ENCODE measurements around the gene SERPINA9. TPM values are rescaled to one million over a fixed set of nuclear protein-coding genes. Genes with fewer than 3 reads are reported as not detected.

The SERPINA9 gene
- total and polyA plus RNA-seq, 2 experiments from 2014 or later, result not detected

DNA sequence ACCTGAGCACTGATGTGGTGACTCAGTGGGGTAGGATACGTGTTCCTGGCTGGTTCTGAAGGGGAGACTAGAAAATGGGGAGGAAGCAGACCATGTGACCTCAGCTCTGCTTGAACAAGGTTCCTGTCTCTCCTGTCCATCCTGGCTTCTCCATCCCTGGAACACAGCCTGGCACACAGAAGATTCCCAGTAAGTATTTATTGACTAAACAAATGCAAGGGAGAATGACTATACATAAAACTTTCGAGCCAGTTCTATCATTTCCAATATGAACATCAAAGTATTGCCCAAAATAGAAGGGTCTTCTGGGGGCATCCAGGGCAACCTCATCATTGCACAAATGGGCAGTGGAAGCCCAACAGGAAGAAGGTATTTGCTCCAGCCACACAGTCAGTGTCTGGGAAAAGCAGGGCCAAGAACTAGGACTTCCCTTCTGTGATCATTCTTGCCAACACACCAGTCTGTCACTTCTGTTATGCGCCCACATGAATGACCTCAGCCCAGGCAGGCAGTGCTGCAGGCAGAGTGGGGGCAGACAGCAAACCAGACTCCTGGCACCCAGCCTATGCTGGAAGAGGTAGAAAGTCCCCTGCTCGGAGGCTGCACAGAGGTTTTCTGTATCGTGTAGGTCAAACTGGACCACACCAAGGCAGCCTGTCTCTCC, 5.6 kb upstream of the SERPINA9 start:
- Histone ChIP-seq H3K27me3 (no peaks in the 10 kb centered on the region), H3K27ac (no peak overlapping the region), H3K4me1 (ENCODE audit: low read depth) (no peaks in the 10 kb centered on the region), H3K36me3 (no peaks in the 10 kb centered on the region), H3K4me3 (no peak overlapping the region), H3K9me3 (ENCODE audit: low read depth) (no peaks in the 10 kb centered on the region)
- TF ChIP-seq, protein P1, sequence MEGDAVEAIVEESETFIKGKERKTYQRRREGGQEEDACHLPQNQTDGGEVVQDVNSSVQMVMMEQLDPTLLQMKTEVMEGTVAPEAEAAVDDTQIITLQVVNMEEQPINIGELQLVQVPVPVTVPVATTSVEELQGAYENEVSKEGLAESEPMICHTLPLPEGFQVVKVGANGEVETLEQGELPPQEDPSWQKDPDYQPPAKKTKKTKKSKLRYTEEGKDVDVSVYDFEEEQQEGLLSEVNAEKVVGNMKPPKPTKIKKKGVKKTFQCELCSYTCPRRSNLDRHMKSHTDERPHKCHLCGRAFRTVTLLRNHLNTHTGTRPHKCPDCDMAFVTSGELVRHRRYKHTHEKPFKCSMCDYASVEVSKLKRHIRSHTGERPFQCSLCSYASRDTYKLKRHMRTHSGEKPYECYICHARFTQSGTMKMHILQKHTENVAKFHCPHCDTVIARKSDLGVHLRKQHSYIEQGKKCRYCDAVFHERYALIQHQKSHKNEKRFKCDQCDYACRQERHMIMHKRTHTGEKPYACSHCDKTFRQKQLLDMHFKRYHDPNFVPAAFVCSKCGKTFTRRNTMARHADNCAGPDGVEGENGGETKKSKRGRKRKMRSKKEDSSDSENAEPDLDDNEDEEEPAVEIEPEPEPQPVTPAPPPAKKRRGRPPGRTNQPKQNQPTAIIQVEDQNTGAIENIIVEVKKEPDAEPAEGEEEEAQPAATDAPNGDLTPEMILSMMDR (IDR thresholded peaks at IDR 0.05; ENCODE audit: low read depth, low read length), result no peak
- DNase-seq (ENCODE audit: low read depth in 1 of 2, low spot score in 1 of 2), result peak in 1 of 2 donors; percentile 6

DNA sequence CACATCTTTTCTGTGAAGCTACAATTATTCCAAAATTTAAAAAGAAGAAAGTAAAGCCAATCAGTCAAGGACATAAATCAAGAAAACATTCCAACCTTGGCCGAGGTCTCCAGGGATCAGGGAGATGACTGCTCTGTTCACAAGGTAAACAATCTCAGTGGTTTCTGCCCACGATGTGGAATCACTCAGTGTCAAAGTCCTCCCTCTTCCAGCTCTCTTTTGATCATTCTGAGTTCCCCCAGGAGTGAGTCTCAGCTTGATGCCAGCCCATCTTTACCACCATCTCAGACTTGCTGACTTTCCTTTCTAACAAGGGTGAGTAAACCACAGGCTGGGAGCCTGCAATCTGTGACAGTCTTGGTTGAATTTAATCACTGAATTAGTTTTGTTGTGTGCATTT, 4.8 kb upstream of the SERPINA9 start:
- H3K36me3 ChIP-seq, result no peaks in the 10 kb centered on the region
- no peaks in the 10 kb centered on the region for H3K4me1 ChIP-seq (ENCODE audit: low read depth)
- no peak for DNase-seq (ENCODE audit: low read depth in 1 of 2, low spot score in 1 of 2)
- no peak overlapping the region for H3K27ac ChIP-seq
- no peak overlapping the region for H3K4me3 ChIP-seq
- H3K9me3 ChIP-seq (ENCODE audit: low read depth), result no peaks in the 10 kb centered on the region
- H3K27me3 ChIP-seq, result no peaks in the 10 kb centered on the region
- TF ChIP-seq, protein P1 (IDR thresholded peaks at IDR 0.05; ENCODE audit: low read depth, low read length), result no peak

DNA sequence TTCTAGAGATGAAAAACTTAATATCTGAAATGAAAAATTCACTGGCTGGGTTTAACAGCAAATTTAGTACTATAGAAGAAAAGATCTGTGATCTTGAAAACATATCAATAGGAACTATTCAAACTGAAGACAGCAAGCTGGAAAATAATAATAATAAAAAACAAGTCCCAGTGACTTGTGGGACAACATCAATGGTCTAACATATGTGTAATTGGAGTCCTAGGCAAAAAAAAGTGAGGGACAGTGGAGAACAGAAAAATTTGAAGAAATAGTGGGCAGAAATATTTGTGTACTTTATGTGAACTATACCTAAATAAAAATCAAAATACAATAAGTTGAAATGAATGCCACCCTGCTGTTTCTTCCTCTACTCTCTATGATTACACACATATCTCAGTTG, 2.4 kb upstream of the SERPINA9 start:
- no peak for DNase-seq (ENCODE audit: low read depth in 1 of 2, low spot score in 1 of 2)
- Histone ChIP-seq H3K9me3 (ENCODE audit: low read depth) (no peaks in the 10 kb centered on the region), H3K36me3 (no peaks in the 10 kb centered on the region), H3K4me3 (no peak overlapping the region), H3K27ac (no peak overlapping the region), H3K27me3 (no peaks in the 10 kb centered on the region), H3K4me1 (ENCODE audit: low read depth) (no peaks in the 10 kb centered on the region)
- TF ChIP-seq, protein P1 (IDR thresholded peaks at IDR 0.05; ENCODE audit: low read depth, low read length), result no peak

DNA sequence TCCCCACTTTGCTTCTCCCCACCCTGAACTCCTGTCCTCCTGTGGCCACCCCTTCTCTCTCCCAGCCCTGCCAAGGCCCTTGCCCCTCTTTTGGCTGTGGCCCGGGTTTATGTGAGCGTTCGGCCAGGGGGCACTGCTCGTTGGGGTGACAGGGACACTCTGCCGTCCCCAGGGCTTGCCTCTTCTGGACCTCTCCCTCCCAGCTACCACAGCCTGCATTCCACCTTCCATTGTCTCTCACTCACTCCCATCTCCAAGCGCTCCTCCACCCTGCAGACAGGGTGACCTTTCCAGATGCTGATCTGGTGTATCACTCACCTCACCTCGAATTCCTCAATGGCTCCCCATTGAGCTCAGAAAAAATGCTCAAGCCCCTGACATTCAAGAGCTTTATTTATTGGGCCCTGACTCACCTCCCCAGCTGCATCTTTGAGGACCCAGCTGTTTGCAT, 1.4 kb downstream of the SERPINA9 start:
- no peaks in the 10 kb centered on the region for H3K27me3 ChIP-seq
- TF ChIP-seq, protein P1 (IDR thresholded peaks at IDR 0.05; ENCODE audit: low read depth, low read length), result no peak
- H3K4me1 ChIP-seq (ENCODE audit: low read depth), result no peaks in the 10 kb centered on the region
- H3K36me3 ChIP-seq, result no peaks in the 10 kb centered on the region
- H3K9me3 ChIP-seq (ENCODE audit: low read depth), result no peaks in the 10 kb centered on the region
- no peak overlapping the region for H3K27ac ChIP-seq
- H3K4me3 ChIP-seq, result no peak overlapping the region
- DNase-seq (ENCODE audit: low read depth in 1 of 2, low spot score in 1 of 2), result no peak

DNA sequence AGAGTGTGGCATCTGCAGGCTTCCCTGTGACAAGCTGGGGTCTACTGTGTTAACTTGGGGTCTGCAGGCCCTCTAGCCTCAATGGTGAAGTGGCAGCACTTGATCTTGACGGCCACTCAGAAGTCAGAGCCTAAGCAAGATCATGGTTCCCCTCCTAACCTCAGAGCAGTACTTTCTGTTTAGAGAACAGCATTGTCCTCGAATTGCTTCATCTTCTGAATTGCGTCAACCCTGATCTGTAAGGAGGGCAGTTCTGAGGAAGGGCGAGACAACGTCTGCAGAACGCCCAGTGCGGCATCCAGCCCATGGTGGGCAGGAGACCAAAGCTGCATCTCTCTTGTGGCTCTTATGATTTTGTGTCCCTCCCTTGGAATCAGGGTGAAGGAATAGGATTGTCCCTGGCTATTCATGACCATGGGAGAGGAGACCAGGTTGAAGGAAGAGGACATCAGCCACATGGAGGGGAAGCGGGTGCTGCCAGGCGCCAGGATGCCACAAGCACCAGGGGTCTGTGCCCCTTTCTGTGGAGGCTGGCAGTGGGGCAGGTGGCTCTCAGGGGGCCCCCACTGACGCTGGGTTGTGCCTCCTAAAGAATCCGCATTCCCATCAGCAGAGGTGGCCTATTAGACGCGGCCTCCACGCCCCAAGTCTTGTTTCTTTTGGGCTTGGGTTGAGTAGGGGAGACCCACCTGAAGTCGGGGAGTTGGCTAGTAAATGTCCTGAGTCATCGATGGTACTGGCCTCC, 2.2 kb downstream of the SERPINA9 start:
- Histone ChIP-seq H3K27ac (no peak overlapping the region), H3K4me1 (ENCODE audit: low read depth) (no peaks in the 10 kb centered on the region)
- TF ChIP-seq, protein P1 (IDR thresholded peaks at IDR 0.05; ENCODE audit: low read depth, low read length), result no peak

More for the DNA sequence above, 2.2 kb downstream of the SERPINA9 start:
- no peaks in the 10 kb centered on the region for H3K36me3 ChIP-seq
- H3K27me3 ChIP-seq, result no peaks in the 10 kb centered on the region
- H3K4me3 ChIP-seq, result no peak overlapping the region
- no peak for DNase-seq (ENCODE audit: low read depth in 1 of 2, low spot score in 1 of 2)
- no peaks in the 10 kb centered on the region for H3K9me3 ChIP-seq (ENCODE audit: low read depth)
